ACHN (cell line): ENCODE data around the gene PUS7L.
"Not testable (repeated sequence)": the region's sequence is repeated elsewhere in the genome, so short reads cannot be mapped to it uniquely, and the experiment has no call there.

ENCODE experiments used
- DNase-seq: peaks from one replicate; pipeline ENCODE4 v3.0.0-alpha.2; 2015
- in situ Hi-C: cut with HindIII; loops from 2 replicates; pipeline ENCODE4 v1.10.0; 2017; ENCODE audit warnings: low sequenced_read_pairs, low pct_ligation_motif_present, low pct_unique_long_range_greater_than_20kb

The PUS7L gene

GRCh38 chr12:43685491-43685890 is 73.1 kb downstream of the PUS7L start:
- DNase-seq, in situ Hi-C loops: not testable (repeated sequence)

DNA sequence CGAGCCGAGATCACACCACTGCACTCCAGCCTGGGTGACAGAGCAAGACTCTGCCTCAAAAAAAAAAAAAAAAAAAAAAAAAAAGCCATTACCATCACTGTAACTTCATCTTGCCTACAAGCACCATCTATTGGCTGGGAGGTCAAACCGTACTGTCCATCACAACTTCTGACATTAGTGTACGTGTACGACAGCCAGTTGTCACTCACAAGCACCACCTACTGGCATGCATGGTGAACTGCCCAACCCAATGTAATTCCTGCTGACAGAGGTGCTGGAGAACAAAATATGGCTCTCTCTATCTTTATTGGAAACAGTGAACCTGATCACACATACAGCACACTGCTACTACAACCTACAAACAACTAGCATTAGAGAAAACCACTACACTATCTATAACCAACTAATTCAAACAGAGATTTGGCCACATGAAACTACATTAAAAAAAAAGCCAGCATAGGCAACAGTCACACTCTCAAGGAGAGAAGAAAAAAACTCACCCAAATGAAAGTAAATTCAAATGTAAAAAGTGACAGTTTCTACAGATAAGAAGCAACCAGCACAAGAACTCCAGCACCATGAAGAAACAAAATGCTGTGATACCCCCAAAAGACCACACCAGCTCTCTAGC is 82.3 kb downstream of the PUS7L start:
- in situ Hi-C loops: no loop called here
- DNase-seq: peak; percentile 66

DNA sequence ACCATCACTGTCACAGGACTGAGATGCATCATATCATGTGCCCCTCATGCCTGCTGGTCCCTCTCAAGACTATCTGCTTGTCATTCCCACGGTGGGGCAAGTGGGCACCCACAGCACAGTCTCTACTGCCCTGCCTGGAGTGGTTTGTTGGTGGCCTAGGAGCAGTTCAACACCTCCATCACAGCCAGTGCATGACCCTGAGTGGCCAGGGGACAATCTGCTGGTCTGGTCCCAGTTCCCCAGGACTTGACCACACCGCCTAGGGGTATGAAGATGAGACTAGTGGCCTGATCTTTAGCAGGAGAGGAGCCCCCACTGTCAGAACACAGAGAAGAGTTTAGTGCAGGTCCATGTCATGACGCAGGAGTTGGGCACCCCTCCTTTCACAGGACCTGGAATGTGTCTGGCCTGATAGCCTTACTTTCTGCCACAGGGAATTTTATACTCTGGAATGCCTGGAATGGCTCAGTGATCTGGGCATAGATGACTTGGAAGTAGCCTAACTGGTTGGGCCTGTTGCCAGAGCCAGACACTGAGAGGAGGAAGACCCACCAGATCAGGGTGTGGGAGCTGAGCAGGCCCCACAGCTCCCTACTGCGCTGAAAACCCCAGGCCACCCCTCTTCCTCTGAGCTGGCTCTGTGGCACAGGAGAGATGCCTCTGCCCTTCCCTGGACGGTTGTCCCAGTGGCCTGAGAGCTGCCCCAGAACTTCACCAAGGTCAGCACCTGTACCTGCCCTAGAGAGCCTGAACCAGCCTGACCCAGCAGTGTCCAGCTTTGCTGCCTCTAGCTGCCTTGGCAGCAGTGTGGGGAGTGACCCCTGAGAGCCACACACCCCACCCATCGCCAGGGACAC is 83.3 kb downstream of the PUS7L start:
- no peak for DNase-seq

GRCh38 chr12:43669373-43669772 is 89.2 kb downstream of the PUS7L start:
- no peak for DNase-seq
- in situ Hi-C loops: no loop called here

More for the DNA sequence above, 83.3 kb downstream of the PUS7L start:
- in situ Hi-C loops: no loop called here
